Daoy (cell line): Measurements from ENCODE around the gene PDPN. TPM values are rescaled to one million over a fixed set of nuclear protein-coding genes. Genes with fewer than 3 reads are reported as not detected.
"Not testable (repeated sequence)": the region's sequence is repeated elsewhere in the genome, so short reads cannot be mapped to it uniquely, and the experiment has no call there.

Source experiments
- DNase-seq: peaks from one replicate; pipeline ENCODE4 v3.0.0-alpha.2; 2015; ENCODE audit warnings: low read depth
- total RNA-seq: library from RNA; depleted of rRNA; stranded (reverse); fragments of >200 nt; shearing (Covaris generic); gene quantifications from 2 replicates; pipeline ENCODE4 v1.2.3, GENCODE V29; 2014; rRNA removed

PDPN gene, protein sequence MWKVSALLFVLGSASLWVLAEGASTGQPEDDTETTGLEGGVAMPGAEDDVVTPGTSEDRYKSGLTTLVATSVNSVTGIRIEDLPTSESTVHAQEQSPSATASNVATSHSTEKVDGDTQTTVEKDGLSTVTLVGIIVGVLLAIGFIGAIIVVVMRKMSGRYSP
- 19.6 and 30.1 TPM in 2 replicates for total RNA-seq

DNA sequence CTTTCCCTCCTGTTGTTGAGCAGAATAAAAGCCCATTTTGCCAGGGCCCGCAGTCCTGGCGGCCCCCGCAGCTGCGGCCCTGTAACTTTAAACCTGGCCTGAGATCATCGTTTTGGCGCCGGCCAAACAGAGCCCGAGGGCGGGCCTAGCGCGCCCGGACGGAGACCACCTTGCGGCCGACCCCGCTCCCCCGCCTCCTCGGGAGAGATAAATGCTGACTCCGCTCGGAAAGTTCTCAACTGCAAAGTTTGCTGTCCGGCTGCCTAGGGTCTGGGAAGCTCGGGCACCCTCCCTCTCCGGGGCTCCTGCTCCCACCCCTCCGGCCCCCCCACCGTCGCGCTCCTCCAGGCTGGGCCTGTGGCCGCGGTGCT lies at the start of gene PDPN:
PDPN (plus strand) TSS at position 238 of the 371 bp plus-strand sequence. CDS start 202 bp downstream, outside the sequence.
- DNase-seq, result peak; percentile 77

GRCh38 chr1:13535227-13535626 lies 48.4 kb upstream of the PDPN start:
- DNase-seq, result no peak

GRCh38 chr1:13536571-13536970 lies 47.1 kb upstream of the PDPN start:
- no peak for DNase-seq

- DNase-seq, result no peak
Observed at GRCh38 chr1:13538832-13539231, 44.8 kb upstream of the PDPN start.

- DNase-seq, result no peak
Observed at GRCh38 chr1:13539683-13540082, 43.9 kb upstream of the PDPN start.

DNA sequence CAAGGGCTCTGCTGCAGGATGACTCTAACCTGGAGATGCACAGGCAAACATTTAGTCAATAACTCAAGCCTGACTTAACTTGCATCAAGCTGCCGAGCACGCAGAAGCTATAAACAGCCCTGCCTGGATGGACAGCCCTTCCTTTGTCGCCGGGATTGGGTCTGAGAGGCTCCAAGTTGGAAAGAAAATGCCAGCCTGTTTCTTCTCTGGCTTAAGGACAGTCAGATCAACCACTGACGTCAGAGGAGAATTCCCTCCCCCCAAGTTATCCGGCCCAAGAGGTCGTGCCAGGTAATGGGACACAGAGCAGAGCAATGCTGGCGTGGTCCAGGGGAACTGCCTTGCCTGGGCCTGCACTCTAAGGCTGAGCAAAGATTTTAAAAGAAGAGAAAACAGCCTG lies 42.8 kb upstream of the PDPN start:
- DNase-seq, result no peak

DNA sequence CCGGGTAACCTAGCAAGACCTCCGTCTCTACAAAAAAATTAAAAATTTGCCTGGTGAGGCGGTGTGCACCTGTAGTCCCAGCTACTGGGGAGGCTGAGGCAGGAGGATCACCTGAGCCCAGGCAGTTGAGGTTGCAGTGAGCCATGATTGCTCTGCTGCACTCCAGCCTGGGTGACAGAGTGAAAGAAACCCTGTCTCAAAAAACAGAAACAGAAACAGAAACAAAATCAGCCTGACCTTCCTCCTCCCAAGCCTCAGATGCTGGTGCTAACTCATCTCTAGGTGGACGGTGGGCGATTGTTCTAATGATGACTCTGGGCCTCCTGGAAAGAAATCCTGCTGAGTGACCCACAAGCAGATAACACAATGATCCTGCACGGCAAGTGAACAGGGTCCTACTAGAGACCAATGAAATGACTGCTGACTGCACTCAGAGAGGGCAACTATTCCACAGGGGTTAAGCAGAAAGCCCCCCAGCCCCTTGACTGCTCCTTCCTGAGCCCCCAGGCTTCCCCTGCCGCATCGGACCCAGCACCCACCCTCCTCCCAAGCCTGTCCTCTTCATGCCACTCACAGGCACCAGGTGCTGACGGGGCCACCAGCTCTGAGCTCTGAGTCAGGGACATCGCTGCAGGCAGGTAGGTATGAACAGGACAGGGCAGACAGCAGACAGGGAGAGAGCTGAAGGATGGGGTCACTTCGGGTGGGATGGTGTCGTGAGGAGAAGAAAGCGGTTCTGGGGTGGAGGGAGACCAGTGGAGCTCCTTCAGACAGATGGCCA lies 42.0 kb upstream of the PDPN start:
- no peak for DNase-seq

GRCh38 chr1:13543451-13544220 lies 40.0 kb upstream of the PDPN start:
- peak; percentile 50 for DNase-seq

DNA sequence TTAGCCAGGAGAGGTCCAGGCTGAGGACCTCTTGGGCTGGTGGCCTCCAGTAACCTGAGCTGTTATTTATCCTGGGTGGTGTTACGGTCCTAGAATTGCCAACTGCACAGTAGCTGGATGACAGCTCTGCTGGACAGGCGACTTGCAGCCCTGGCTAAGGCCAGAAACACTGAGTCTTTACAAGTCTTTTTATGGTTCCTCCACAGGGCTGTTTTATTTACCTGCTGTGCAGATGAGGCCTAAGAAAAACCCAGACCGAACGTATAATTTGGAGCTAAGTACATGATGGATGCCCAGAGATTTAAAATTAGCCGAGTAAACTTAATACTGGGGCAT lies 39.4 kb upstream of the PDPN start:
- DNase-seq, result no peak

DNA sequence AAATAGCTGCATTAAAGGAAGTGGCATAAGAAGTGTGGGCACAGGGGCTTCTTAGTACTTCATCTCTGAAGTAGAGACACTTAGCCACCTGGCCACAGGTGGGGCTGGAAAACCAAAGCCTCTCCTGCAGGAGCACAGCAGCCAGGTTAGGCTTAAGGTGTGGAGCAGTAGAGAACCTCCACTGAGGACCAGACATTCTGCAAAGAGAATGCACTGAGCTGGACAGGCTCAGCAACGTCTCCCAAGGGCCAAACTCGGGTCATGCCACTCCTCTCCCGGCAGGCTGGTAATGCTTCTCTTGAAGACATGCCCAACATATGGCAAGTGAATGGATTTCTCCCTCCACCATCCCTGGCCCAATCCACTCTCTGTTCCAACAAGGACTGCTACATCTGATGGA lies 36.8 kb upstream of the PDPN start:
- DNase-seq, result no peak

DNA sequence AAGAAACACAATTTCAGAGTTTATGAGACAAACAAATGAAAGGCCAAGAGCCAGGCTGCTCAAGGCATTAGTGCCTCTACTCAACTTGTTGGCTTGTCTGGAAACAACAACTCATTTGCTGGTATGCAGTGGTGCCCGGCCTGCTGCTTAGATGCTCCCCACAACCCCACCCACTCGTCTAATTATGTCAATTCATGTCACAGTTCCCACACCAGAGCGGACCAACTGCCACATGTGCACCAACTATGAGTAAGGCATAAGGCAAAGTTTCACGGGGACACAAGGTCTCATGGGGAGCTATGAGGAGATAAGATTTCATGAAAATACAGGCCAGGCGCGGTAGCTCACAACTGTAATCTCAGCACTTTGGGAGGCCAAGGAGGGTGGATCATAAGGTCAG lies 35.4 kb upstream of the PDPN start:
- no peak for DNase-seq

DNA sequence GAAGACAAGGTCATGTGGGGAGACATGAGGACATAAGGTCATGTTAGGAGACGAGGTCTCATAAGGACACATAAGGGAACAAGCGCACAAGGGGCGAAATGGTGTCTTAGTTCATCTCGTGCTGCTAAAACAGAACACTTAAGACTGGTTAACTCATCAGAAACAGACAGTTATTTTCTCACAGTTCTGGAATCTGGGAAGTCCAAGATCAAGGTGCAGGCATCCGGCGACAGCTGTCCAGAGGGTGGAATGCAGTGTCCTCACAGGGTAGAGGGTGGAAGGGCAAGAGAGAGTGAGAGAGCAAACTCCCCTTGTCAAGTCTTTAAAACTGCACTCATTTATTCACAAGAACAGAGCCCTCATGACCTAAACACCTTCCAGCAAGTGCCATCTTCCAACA lies 34.6 kb upstream of the PDPN start:
- no peak for DNase-seq

DNA sequence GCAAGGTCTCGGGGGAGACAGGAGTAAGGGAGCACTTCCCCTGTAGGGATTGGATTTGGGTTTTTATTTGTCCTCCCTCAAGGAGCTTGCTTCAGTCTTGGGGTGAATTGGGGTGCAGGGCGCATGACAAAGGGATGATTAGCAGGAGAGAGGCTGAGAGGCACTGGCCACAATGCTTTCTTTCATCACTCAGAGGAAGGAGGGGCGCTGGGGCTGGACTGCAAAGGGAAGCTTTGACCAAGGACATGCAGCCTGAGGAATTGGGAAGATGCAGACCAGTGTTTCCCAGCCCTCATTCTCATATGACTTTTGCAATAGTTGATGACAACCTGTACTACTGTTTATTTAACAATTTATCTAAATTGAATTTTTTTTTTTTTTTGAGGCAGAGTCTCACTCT lies 34.1 kb upstream of the PDPN start:
- DNase-seq, result no peak

- no peak for DNase-seq
Observed at GRCh38 chr1:13550663-13551062, 33.0 kb upstream of the PDPN start.

GRCh38 chr1:13554798-13555197 lies 28.8 kb upstream of the PDPN start:
- DNase-seq, result no peak

DNA sequence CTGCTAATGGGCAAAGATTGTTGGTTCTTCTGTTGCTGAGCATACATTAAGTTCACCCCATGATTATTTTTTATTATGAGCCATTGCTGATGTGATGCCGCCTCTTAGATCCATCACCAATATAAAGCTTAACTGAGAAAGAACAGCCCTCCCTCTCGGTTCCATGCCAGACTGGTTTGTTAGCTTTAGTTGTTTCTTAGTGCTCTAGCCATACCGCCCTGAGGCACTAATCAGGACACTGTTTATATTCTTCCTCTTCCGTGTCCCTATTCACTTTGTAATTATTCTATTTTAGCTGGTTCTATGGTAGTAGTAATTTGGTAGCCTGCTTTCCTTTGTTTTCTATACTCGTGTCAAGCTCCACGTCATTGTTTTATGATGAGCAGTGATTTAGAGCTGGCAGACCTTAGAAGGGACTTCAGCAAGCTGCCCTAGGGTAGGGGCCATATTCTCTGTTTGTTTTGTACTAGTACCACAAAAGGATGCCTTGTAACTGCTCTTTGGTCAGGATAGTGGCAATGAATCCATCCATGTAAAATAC lies 27.3 kb upstream of the PDPN start:
- DNase-seq, result no peak

- DNase-seq, result no peak
Observed at GRCh38 chr1:13560541-13560940, 23.1 kb upstream of the PDPN start.

GRCh38 chr1:13562981-13563380 lies 20.7 kb upstream of the PDPN start:
- not testable (repeated sequence) for DNase-seq

GRCh38 chr1:13564073-13564472 lies 19.6 kb upstream of the PDPN start:
- no peak for DNase-seq

GRCh38 chr1:13570435-13570834 lies 13.2 kb upstream of the PDPN start:
- DNase-seq, result not testable (repeated sequence)

- DNase-seq, result no peak
Observed at GRCh38 chr1:13570924-13571323, 12.7 kb upstream of the PDPN start.

DNA sequence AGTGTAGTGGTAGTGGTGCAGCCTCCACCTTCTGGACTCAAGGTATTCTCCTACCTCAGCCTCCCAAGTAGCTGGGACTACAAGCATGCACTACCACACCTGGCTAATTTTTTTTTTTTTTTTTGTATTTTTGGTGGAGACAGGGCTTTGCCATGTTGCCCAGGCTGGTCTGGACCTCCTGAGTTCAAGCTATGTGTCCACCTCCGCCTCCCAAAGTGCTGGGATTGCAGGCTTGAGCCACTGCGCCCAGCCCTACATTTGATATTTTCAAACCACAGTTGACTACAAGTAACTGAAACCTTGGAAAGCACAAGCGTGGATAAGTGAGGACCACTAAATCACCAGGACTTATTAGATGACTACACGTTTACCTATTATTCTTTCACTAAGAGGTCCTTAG lies 10.0 kb upstream of the PDPN start:
- no peak for DNase-seq

DNA sequence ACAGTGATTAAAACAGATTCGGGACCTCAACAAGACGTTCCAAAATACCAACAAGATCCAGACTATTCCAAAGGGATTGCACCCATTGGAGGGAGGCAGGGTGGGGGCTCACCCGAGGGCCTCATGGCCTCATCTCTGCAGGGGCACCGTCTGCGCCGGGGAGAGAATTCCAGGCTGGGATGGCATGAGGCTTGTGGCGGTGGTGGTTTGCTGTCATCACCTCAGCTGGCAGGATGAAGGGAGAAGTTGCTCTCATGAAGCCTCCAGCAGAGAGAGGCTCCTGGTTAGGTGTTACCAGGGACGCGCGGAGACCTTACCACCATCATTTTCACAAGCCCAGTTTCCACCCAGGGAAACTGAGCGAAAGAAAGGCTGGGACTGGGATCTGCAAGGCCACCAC lies 6.7 kb upstream of the PDPN start:
- DNase-seq, result no peak
